H1 (cell line): ENCODE results near the gene DENND2A. TPM values are rescaled to one million over a fixed set of nuclear protein-coding genes. Genes with fewer than 3 reads are reported as not detected.

Experiments
- ATF3 ChIP-seq: IDR thresholded peaks from 2 replicates; pipeline ENCODE4 v1.6.1; 2011; ENCODE audit warnings: low read depth, mild to moderate bottlenecking, low read length; ENCODE audit not compliant: insufficient read depth
- HDAC6 ChIP-seq: IDR thresholded peaks from one replicate; pipeline ENCODE4 v1.7.1; 2012; ENCODE audit warnings: low read depth, mild to moderate bottlenecking, inconsistent platforms, low read length, moderate library complexity
- KDM4A ChIP-seq: IDR thresholded peaks from one replicate; pipeline ENCODE4 v1.7.1; 2012; ENCODE audit warnings: low read depth, mild to moderate bottlenecking, moderate library complexity, low read length, inconsistent platforms; ENCODE audit not compliant: severe bottlenecking
- RNF2 ChIP-seq: fragments of 200-900, 300-1000 bp; sonication (generic); IDR thresholded peaks from 2 replicates; pipeline ENCODE4 v1.7.1; 2016; ENCODE audit warnings: borderline replicate concordance, low read depth, mild to moderate bottlenecking, antibody characterized with exemption, low read length; ENCODE audit not compliant: poor library complexity, severe bottlenecking; ENCODE audit errors: missing control alignments
- SUZ12 ChIP-seq: fragments of 200-600 bp; sonication (generic); IDR thresholded peaks from 2 replicates; pipeline ENCODE4 v1.6.1; 2012; ENCODE audit warnings: mild to moderate bottlenecking, inconsistent platforms, low read length, moderate library complexity, mixed read lengths
- TAF1 ChIP-seq: IDR thresholded peaks from 2 replicates; pipeline ENCODE4 v1.6.1; 2011; ENCODE audit warnings: mild to moderate bottlenecking, low read depth, low read length
- TCF12 ChIP-seq: IDR thresholded peaks from 2 replicates; pipeline ENCODE4 v1.6.1; 2011; ENCODE audit warnings: low read depth, mild to moderate bottlenecking, low read length
- polyA plus RNA-seq, 7 experiments: library from polyadenylated mRNA; depleted of rRNA in 3 of 7; stranded (reverse) in 5 of 7; unstranded in 2 of 7; fragments of >200 nt in 5 of 7; fragments of 200-250 nt in 2 of 7; gene quantifications; 1 replicate in 5 of 7; 2 replicates in 1 of 7; 4 replicates in 1 of 7; pipeline versions ENCODE4 v1.2.1 to v1.2.3, GENCODE V29; 2011 to 2013; ENCODE audit warnings: missing spikeins in 2 of 7, mixed read lengths in 2 of 7
- total RNA-seq: library from RNA; stranded (reverse); fragmentation: NEBNext Ultra II Directional; extraction: Animal tissue kit (Norgen Biotek cat#: 25700); gene quantifications from 2 replicates; pipeline ENCODE4 v1.2.1, GENCODE V29; 2021
- TF ChIP-seq, protein P1 (sequence below): fragments of 300-600 bp; sonication (generic); IDR thresholded peaks from 2 replicates; pipeline ENCODE4 v1.7.1; 2012; ENCODE audit warnings: low read length, moderate library complexity, mild to moderate bottlenecking, inconsistent platforms; ENCODE audit not compliant: insufficient replicate concordance

Gene DENND2A
- total and polyA plus RNA-seq, 2 of the 8 experiments (the other 6 are each of a cell fraction or from before 2014, with no cell fraction given), result 5.0 to 13.0 TPM

DNA sequence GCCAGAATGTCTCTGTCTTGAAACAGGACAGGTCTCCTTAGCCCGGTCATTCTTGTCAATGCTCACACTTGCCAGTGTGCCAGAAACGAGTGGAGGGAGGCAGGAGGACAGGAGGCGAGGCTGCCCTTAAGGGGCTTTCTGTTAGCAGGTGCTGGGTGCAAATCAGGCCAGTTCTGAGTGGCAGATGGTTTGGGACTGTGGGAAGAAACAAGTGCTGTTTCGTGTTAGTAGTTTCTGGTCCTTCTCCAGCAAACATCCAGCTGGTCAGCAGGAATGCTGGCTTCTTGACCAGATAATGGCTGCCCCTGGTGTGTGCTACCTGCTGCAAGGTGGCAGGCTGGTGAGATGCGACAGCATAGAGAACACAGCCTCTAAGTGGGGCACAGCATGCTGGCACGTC, 47.7 kb upstream of the DENND2A start (continued):
- TF ChIP-seq, protein P1, sequence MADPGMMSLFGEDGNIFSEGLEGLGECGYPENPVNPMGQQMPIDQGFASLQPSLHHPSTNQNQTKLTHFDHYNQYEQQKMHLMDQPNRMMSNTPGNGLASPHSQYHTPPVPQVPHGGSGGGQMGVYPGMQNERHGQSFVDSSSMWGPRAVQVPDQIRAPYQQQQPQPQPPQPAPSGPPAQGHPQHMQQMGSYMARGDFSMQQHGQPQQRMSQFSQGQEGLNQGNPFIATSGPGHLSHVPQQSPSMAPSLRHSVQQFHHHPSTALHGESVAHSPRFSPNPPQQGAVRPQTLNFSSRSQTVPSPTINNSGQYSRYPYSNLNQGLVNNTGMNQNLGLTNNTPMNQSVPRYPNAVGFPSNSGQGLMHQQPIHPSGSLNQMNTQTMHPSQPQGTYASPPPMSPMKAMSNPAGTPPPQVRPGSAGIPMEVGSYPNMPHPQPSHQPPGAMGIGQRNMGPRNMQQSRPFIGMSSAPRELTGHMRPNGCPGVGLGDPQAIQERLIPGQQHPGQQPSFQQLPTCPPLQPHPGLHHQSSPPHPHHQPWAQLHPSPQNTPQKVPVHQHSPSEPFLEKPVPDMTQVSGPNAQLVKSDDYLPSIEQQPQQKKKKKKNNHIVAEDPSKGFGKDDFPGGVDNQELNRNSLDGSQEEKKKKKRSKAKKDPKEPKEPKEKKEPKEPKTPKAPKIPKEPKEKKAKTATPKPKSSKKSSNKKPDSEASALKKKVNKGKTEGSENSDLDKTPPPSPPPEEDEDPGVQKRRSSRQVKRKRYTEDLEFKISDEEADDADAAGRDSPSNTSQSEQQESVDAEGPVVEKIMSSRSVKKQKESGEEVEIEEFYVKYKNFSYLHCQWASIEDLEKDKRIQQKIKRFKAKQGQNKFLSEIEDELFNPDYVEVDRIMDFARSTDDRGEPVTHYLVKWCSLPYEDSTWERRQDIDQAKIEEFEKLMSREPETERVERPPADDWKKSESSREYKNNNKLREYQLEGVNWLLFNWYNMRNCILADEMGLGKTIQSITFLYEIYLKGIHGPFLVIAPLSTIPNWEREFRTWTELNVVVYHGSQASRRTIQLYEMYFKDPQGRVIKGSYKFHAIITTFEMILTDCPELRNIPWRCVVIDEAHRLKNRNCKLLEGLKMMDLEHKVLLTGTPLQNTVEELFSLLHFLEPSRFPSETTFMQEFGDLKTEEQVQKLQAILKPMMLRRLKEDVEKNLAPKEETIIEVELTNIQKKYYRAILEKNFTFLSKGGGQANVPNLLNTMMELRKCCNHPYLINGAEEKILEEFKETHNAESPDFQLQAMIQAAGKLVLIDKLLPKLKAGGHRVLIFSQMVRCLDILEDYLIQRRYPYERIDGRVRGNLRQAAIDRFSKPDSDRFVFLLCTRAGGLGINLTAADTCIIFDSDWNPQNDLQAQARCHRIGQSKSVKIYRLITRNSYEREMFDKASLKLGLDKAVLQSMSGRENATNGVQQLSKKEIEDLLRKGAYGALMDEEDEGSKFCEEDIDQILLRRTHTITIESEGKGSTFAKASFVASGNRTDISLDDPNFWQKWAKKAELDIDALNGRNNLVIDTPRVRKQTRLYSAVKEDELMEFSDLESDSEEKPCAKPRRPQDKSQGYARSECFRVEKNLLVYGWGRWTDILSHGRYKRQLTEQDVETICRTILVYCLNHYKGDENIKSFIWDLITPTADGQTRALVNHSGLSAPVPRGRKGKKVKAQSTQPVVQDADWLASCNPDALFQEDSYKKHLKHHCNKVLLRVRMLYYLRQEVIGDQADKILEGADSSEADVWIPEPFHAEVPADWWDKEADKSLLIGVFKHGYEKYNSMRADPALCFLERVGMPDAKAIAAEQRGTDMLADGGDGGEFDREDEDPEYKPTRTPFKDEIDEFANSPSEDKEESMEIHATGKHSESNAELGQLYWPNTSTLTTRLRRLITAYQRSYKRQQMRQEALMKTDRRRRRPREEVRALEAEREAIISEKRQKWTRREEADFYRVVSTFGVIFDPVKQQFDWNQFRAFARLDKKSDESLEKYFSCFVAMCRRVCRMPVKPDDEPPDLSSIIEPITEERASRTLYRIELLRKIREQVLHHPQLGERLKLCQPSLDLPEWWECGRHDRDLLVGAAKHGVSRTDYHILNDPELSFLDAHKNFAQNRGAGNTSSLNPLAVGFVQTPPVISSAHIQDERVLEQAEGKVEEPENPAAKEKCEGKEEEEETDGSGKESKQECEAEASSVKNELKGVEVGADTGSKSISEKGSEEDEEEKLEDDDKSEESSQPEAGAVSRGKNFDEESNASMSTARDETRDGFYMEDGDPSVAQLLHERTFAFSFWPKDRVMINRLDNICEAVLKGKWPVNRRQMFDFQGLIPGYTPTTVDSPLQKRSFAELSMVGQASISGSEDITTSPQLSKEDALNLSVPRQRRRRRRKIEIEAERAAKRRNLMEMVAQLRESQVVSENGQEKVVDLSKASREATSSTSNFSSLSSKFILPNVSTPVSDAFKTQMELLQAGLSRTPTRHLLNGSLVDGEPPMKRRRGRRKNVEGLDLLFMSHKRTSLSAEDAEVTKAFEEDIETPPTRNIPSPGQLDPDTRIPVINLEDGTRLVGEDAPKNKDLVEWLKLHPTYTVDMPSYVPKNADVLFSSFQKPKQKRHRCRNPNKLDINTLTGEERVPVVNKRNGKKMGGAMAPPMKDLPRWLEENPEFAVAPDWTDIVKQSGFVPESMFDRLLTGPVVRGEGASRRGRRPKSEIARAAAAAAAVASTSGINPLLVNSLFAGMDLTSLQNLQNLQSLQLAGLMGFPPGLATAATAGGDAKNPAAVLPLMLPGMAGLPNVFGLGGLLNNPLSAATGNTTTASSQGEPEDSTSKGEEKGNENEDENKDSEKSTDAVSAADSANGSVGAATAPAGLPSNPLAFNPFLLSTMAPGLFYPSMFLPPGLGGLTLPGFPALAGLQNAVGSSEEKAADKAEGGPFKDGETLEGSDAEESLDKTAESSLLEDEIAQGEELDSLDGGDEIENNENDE, result no peak
- TF ChIP-seq ATF3 (no peak), RNF2 (no peak), HDAC6 (no peak), TAF1 (no peak), TCF12 (no peak), KDM4A (no peak), SUZ12 (no peak)
